NCI-H1417 treated with DMSO at 0.1 percent for 48 hours (cell line): ENCODE data around the gene EGF.

Experiments
- DNase-seq: peaks from one replicate; lab custom pipeline; 2025; lab: John Stamatoyannopoulos, UW

The EGF gene

DNA sequence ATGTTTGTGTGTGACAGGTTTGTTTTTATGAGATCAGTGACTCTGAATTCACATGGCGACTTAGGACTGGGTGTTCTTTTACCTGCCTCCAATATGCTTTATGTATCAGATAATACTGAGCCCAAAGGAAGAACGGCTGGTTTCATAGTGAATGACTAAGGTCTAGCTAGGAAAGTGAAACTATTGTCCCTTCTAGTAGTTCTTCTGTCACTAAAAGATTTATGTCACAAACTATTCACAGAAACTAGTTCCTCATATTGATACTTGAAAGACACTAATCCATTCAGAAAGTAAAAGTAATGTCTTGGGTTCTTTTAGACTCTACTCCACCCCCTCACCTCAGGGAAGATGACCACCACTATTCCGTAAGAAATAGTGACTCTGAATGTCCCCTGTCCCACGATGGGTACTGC is 81.7 kb downstream of the EGF start:
- no peak for DNase-seq

DNA sequence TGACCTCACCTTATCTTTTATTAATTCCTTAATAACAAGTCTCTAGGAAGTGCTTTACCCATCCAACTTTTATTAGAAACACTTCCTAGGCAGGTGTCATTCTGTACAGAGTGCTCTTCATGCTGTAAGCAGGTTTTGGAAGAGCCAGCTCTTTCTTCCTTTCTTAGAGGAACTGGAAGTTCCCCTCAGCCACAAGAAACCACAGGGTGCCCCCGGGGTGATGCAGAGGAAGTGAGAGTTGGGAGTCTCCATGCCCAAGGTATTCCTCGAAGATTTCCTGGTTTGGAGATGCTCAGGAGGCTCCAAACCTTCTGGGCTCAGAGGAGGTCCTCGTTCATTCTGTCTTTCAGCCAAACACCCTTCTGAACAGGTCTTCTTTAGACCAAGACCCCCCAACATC is 83.8 kb downstream of the EGF start:
- DNase-seq, result no peak

DNA sequence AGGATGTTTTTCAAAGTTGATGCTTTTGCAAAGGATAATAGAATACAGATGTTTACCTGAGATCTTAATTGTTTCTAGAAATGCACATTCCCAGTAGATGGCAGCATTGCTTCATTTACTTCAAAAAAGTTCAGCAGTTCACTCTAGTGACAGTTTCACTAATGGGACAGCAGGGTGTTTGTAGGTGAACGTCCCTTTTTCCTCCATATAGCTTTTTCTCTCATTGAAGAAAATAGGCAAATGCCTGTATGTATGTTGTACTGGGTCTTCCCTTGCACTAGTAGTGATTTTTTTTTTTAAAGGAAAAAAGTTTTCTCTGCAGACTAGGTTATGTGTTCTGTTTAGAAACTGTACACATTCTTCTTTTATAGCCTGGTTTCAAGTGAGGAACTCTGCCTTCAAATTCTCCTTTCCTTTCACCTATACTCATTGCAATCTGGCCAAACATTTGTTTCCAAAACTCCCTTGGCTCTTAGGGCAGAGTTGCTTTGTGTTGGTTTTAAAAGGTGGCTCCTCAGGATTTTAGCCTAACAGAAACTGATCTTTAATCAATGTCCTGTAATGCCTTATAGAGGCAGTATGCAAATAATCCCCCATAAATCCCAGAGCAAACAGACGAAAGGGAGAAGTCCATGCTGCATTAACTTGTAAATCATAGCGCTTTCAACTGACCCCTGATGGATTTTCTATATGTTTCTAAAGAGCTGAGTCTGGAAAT is 86.3 kb downstream of the EGF start:
- peak; percentile 23 for DNase-seq

DNA sequence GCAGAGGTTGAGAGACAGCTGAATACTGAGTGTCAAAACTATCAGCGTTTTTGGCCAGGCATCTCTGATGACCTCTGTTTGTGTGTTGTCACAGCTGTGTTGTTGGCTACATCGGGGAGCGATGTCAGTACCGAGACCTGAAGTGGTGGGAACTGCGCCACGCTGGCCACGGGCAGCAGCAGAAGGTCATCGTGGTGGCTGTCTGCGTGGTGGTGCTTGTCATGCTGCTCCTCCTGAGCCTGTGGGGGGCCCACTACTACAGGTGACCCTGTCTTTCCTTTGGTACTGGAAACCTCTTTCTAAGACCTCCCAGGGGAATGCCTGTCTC is 86.9 kb downstream of the EGF start:
- DNase-seq, result no peak

DNA sequence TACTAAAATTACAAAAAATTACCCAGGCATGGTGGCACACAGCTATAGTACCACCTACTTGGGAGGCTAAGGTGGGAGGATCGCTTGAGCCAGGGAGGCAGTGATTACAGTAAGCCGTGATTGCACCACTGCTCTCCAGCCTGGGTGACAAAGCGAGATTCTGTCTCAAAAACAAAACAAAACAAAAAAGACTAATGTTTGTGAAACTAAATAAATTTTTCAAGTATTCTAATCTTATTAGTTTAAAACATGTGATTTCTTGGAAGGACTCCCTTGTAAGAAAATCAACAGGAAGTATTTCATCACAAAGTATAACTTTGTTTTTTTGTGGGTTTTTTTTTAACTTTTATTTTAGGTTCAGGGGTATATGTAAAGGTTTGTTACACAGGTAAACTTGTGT is 89.6 kb downstream of the EGF start:
- no peak for DNase-seq

DNA sequence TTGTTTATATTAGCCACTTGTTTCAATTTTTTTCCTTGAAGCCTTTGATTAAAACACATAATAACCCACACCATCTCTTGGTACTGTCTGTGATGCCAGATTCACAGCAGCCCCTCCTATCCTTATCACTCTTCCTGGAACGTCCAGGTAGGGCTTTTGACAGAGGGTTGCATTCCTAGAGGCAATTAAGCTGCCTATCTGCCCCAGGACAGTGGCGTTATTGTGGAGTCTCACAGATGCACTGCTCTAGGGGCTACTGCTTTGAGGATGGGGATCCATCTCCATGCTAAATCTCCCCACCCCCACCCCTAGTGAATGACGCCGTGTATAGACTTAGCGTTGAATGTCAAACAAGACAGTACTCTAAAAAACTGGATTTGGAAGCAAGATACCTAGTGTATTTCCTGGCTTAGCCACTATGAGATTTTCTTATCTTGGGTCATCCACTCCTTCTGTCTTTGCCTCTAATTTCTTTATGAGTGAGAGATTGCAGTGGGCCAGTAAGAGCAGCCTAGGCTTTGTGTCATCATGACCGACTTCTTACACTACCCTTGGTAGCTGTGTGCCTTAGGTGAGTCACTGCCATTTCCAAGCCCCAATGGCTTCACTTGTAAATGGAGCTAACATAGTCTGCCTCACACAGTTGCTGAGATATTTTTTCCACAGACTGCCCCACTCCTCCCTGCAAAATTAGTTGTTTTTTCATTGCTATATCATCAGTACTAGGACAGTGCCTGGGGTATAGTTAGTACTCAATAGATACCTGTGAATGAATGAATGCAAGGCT is 90.9 kb downstream of the EGF start:
- DNase-seq, result no peak

DNA sequence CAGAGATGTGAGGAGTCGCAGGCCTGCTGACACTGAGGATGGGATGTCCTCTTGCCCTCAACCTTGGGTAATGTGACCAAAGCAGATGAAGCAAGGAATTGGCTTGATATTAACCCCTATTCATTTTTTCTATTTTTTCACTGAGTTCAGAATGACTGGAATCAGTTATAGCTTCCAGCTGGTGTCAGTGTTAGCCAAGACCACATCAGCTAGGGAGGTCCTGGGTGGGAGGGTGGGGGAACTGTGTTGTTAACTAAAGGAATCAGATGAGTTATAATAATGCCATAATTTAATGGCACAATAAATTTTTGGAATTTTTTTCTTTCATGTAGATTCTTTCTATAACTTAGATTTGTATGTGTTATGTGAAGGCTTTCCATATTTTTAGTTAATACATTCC is 91.9 kb downstream of the EGF start:
- DNase-seq, result no peak

DNA sequence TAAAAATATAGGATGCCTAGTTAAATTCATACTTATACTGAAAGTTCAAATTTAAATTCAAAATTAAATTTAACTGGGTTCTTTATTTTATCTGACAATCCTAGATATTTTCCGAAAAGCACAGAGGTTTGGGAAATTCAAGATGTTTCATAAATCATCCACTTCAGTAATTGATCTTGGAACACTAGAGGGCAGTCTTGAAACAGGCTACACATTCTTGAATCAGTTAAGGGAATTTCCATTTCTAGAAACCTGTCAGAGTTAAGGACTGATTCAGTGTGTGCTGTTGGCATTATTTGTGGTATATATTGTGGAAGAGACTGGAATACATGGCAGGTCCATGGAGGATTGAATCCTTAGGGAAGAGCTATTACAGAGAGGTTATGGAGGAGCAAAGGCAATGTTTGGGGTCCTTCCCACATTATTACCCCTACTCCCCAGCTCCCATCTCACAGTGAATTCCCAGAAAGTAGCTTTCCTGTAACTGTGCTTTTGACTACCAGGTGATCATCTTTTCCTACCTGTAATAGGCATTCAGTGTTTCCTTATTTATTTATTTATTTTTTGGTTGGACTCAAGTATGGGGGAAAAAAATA is 92.9 kb downstream of the EGF start:
- DNase-seq, result peak; percentile 8

DNA sequence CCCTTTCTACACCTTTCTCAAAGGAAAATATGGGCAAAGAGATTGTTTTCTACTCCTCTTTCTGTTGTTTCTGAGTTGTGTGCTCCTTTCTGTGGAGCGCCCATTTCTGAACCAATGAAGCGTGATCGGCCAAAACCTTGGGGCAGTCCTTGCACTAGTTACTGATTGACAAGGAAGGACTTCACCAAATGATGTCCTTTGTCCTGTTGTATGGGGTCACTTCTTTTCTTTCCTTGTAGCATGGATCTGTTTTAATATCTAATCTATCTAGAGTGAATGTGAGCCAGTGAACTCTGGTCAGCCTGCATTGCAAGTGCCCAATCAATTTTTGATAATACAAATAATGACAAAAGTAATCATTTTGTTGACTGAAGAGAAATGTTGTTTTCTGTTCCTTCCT is 94.5 kb downstream of the EGF start:
- DNase-seq, result no peak

DNA sequence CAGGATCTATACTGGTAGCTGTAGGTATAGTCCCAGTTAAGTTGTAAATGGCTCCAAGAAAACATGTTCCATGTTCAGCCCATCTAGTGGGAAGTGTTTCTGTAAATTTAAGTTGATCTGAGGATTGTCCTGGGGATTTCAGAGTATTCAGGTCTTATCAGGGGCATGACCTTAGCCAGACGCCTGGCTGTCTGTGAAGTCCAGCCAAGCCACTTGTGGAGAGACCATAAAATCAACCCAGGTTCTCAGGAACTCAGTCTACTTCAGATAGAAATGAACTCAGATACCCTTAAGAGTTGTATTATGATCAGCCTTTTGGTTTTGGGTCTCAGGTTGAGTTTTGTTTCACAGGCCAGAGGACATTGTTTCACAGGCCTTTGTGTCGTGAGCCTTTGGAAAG is 95.9 kb downstream of the EGF start:
- no peak for DNase-seq

DNA sequence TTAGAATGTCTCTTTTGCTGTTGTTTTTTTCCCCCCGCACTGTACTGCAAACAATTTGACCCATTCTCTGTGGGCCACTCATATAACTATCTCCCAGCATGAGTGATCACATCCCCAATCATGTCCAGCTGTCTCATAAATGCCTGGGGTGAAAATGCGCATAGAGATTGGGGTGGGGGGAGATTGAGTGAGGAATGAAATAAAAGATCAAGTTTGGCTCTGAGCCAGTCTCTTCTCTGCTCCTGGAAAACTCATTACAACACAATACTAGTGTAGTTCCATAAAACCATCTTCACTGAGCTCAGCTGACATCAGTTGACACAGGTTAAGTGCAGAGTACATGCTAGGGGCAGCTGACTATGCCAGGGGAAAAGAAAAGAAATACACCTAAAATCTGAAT is 96.9 kb downstream of the EGF start:
- DNase-seq, result no peak

DNA sequence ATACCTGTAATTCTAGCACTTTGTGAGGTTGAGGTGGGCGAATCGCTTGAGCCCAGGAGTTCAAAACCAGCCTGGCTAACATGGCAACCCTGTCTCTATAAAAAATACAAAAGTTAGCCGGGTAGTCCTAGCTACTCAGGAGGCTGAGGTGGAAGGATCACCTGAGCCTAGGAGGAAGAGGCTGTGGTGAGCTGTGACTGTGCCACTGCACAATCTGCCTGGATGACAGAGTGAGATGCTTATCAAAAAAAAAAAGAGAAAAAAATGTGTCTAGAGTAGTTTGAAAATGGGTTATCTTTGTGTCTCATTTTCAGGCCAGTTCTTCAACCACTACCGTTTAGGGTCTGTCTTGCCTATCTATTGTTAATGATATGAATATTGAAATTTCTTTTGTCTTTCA is 98.1 kb downstream of the EGF start:
- DNase-seq, result no peak

DNA sequence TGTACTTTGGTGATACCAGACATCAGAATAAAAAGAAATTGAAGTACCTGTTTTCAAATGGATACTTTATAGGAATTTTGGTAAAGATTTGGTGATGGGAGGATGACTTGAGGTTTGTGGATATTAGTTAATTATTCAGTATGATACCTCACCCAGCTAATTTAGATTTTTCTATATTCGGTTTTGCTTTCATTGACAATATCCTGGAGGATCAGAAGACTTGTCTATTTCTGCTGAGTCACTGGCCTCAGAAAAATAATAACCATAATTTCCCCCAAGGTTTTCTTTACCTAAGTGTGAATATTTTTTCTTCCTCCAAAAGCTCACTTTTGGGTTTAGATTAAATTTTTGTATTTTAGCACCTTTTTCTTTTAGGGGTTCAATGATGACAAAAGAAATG is 100.2 kb downstream of the EGF start:
- DNase-seq, result no peak

DNA sequence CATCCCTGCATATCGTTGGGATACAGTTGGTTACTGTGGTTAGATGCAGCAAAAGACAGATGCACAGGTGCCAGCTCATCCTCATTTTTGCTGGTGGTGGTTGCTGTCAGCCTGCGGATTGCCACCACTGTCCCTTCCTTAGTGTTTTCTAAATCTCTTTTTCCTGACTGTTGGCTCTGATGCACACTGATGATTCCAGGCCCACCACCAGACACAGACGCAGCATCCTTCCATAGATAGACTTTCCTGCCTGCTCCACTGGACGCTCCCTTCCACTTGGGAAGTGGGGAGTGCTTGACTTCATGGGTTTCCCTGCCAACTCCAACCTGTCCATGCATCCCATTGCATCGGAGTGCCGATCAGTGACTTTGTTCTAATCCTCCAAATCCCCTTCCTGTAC is 101.5 kb downstream of the EGF start:
- DNase-seq, result no peak

DNA sequence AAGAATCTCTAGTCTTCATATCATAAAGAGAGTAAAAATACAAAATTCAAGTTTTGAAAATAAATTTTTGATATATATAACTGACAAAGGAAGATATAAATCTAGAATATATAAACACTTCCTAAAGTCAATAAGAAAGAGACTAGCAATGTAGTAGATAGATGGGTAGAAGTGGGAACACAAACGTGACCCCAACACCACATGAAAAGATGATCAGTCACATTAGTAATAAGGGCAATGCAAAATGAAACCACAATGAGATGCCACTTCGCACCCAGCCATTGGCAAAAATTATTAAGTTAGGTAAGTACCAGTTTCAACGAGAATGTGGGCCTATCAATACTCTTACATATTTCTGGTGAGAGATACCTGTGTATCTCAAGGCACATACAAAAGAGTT is 106.5 kb downstream of the EGF start:
- DNase-seq, result no peak

DNA sequence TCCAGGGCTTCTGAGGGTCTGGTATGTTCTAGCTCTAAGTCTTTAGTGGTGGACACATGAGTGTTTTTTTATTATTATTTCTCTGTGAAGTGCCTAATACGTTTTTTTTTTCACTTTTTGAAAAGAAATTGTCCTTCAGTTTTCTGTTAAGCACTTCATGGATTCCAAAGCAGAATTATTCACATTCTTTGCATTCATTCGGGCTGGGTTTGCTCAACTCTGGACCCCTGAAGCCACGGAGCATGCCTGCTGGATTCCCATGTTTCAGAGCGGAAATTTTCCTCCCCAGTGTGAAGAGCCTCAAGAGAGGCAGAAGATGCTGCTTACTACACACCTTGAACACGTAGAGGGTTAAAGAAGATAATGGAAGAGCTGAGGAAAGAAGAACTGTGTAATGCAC is 107.5 kb downstream of the EGF start:
- no peak for DNase-seq

DNA sequence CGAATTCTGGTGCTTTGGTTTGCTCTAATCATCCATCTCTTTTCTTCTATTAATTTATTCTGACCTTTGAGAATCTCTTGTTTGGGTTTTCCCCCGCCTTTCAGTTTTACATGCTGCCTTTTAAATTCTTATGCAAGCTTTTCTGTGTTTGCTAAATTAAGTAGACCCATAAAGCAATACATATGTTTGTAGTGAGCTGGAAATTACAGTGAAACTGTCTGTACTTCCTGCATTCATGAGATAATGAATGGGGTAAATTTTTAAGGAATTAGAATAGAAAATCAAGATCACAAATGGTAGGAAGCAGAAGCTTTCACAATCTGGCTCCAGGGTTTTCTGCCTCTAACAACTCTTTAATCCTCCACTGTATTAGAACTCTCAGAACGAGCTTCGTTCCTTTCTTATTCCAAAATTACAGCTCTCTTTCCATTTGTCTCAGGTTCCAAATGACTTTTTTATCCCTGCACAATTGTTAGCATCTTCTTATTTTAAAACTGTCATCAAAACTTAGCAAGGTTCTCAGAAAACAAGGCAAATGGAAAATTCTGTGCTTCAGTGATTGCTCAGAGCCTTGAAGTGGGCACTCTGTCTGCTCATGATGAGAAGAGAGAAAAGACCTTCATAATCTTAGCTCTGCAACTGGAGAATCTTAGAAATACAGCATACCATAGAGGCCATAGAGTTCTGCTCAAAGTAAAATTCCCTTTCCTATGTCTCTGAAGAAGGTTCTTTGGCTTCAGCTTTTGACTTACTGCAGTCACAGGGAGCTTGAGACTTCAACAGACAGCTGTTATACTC is 108.2 kb downstream of the EGF start:
- no peak for DNase-seq

DNA sequence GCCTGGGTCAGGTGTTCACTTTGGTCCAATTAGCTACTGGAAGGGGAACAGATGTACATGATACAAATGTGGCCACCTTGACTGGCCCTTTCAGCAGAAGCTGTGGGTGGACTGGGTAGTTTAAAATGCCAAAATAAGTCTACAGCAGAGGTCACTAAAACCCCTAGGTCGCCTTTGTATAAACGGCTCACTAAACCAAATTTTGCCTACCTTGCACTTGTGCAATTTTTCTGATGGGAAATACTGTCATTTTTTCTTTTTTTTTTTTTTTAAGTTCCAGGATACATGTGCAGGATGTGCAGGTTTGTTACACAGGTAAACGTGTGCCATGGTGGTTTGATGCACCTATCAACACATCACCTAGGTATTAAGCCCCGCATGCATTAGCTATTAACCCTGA is 109.8 kb downstream of the EGF start:
- no peak for DNase-seq

DNA sequence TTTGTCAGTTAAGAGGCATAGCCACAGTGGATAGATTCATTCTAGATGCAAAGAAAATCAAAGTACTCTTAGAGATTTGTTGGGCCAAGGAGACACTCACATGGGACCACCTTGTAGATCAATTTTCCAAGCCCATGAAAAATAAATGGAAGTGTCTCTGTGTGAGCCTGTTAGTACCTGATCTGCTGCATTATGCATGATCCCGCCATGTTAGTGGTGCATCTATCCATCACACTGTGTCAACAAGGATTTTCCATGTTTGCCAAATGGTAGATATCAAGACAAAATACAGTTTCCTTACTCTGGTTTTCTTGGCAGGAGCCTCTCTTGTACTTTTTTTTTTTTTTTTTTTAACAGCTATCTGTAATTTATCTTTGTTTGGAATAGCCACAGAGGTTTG is 112.4 kb downstream of the EGF start:
- DNase-seq, result no peak

DNA sequence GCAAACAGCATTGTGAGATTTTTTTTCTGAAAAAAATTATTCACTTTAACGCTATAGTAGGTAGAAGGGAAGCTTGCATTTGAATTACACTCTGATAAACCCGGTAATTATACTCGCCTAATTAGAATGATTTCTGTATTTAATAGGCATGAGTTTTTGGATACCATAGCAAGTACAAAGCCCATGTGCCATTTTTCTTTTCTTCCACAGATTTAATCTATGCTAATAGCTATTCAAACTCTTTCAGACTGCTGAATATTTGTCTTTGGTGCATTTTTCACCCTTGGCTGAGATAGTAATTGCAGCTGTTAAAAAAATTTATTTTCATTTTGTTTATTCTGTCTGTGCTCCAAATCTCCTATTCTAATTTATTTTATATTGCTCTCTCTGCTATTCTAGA is 113.0 kb downstream of the EGF start:
- DNase-seq, result no peak

DNA sequence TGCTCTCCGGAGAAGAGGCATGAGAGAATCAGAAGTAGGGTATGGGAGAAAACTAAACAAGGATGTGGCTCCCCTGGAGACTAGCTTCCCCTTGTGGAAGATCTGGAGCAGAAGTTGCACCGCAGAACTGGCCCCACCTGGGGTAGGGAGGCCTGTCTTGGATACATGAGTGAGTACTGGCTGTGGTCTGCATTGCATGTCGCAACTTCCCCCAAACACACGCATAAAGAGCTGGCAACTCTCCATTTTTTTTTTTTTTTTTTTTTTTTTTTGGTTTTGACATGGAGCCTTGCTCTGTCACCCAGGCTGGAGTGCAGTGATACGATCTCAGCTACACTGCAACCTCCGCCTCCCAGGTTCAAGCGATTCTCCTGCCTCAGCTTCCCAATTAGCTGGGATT is 119.9 kb downstream of the EGF start:
- DNase-seq, result no peak

DNA sequence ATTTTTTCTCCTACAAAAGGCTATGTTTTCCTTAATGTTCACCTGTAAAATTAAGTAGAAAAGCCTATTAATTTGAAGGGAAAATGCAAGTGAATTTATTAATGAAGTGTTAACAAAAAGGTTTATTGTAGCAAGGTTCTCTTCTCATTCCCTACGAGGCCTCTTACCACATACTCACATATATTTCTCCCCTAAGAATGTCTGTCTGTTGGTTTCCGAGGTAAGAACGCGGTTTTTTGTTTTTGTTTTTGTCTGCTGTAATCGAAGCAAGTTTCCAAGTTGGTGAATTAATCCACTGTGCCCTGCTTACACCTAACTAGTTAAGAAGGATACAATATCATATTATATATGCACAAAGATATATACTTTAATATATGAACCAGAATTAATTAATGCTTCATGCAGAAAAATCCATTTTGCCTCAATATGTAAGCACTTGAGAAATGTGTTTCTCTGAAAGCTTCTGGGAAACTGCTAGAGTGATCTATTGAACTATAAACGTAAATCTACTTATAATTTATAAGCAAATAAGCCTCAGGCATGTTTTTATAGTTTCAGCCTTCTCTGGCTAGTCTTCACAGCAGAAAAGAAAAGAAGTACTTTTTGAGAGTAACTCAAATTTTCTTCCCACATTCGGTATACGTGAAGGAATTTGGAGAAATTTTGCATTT is 120.8 kb downstream of the EGF start:
- no peak for DNase-seq
